Activated naive CD8-positive, alpha-beta T cell treated with anti-CD3 and anti-CD28 coated beads, Interleukin-2, amount 50 U/mL, for 24 hours (primary cell): ENCODE data around the gene LRP1.

ENCODE experiments used
- ATAC-seq: fragments of 150-1000 bp; cut with Tn5 transposase; one replicate; pipeline ENCODE4 v1.10.0; 2021
- DNase-seq: peaks from one replicate; pipeline ENCODE4 v3.0.0; 2021
- H3K27ac Mint-ChIP-seq: one replicate; pipeline ENCODE4 v1.8.0; 2021; ENCODE audit warnings: mild to moderate bottlenecking, mixed read lengths
- H3K27me3 Mint-ChIP-seq: one replicate; pipeline ENCODE4 v1.8.0; 2021; ENCODE audit warnings: mixed read lengths
- H3K36me3 Mint-ChIP-seq: one replicate; pipeline ENCODE4 v1.8.0; 2021; ENCODE audit warnings: low read depth, mixed read lengths
- H3K4me1 Mint-ChIP-seq: one replicate; pipeline ENCODE4 v1.8.0; 2021; ENCODE audit warnings: mixed read lengths
- H3K4me3 Mint-ChIP-seq: one replicate; pipeline ENCODE4 v1.8.0; 2021; ENCODE audit warnings: mild to moderate bottlenecking, moderate library complexity, mixed read lengths
- H3K9me3 Mint-ChIP-seq: one replicate; pipeline ENCODE4 v1.8.0; 2021; ENCODE audit warnings: mixed read lengths

Gene LRP1

DNA sequence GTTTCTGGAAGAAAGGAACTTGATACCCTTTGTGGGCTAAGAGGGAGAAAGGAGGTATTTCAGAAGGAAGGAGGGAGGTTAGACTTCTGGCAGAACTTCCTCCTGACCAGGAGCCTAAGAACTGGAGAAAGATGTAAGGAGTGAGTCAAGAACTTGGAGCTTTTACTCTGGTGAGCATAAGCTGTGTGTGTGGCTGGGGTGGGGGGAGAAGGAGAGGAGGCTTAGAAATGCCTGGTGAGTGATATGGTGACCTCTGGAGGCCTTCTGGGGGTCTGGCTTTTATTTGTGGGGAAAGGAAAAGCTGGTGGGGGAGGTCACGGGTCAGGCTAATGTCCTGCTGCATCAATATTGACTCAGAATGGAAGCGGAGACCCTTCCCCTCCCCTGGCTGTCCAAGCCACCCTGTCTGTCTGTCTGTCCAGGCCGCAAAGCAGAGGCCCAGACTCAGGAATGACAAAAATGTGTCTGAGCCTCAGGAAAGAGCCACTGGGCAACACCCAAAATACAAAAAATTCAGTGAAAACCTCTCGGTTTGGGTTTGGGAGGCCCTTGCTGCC, 4.8 kb downstream of the LRP1 start:
- no peak overlapping the region for H3K27ac Mint-ChIP-seq
- no peak for ATAC-seq
- H3K9me3 Mint-ChIP-seq: no peaks in the 10 kb centered on the region
- no peak overlapping the region for H3K4me3 Mint-ChIP-seq
- no peaks in the 10 kb centered on the region for H3K36me3 Mint-ChIP-seq
- DNase-seq: no peak
- H3K27me3 Mint-ChIP-seq: peaks cover 6% of the 10 kb centered on the region
- peaks cover 7% of the 10 kb centered on the region for H3K4me1 Mint-ChIP-seq

DNA sequence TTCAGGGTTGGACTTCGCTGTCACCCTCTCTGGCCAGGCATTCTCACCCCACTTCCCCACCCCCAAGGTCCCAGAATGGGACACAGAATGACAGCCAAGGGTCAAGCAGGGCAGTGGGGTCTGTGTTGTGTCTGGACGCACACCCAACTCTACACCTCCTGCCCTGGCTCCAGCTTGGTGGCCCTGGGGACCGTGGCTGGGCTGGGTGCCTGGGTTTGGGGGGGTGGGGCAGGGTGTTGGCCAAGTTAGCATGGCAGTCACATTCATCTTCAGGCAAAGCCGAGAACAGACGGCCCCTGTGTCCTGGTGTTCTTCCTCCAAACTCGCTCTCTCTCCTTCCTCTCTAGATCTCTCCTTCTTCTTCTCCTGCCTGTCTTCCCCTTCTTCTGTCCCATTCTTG, 5.6 kb downstream of the LRP1 start:
- DNase-seq: no peak
- no peak for ATAC-seq
- Mint-ChIP-seq H3K27ac (no peak overlapping the region), H3K9me3 (no peaks in the 10 kb centered on the region), H3K27me3 (peaks cover 8% of the 10 kb centered on the region), H3K4me1 (peaks cover 7% of the 10 kb centered on the region), H3K36me3 (no peaks in the 10 kb centered on the region), H3K4me3 (no peak overlapping the region)

DNA sequence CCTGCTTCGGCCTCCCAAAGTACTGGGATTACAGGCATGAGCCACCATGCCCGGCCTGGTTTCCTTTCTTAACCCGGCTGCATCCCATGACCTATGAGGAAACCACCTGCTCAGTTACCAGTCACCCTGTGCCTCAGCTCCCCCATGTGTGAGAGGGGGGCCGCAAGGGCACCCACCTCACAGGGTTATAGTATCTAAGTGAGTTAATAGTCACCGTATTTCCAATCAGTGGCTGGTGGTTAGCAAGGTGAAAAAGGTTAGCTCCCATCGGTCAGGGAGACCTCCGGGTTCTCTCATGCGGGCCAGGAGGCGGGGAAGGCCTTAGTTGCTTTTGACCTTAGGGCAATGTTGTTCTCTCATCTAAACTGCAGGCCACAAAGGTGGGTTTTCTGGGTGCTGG, 6.7 kb downstream of the LRP1 start:
- DNase-seq (no peak), ATAC-seq (no peak)
- peaks cover 3% of the 10 kb centered on the region for H3K4me1 Mint-ChIP-seq
- no peak overlapping the region for H3K27ac Mint-ChIP-seq
- H3K9me3 Mint-ChIP-seq: no peaks in the 10 kb centered on the region
- H3K4me3 Mint-ChIP-seq: no peak overlapping the region
- H3K36me3 Mint-ChIP-seq: no peaks in the 10 kb centered on the region
- H3K27me3 Mint-ChIP-seq: peaks cover 3% of the 10 kb centered on the region

GRCh38 chr12:57135527-57136326, 7.4 kb downstream of the LRP1 start:
- H3K27me3 Mint-ChIP-seq: peaks cover 2% of the 10 kb centered on the region
- ATAC-seq: no peak
- H3K4me1 Mint-ChIP-seq: no peaks in the 10 kb centered on the region
- no peak overlapping the region for H3K4me3 Mint-ChIP-seq
- no peaks in the 10 kb centered on the region for H3K36me3 Mint-ChIP-seq
- H3K9me3 Mint-ChIP-seq: no peaks in the 10 kb centered on the region
- no peak overlapping the region for H3K27ac Mint-ChIP-seq
- no peak for DNase-seq

DNA sequence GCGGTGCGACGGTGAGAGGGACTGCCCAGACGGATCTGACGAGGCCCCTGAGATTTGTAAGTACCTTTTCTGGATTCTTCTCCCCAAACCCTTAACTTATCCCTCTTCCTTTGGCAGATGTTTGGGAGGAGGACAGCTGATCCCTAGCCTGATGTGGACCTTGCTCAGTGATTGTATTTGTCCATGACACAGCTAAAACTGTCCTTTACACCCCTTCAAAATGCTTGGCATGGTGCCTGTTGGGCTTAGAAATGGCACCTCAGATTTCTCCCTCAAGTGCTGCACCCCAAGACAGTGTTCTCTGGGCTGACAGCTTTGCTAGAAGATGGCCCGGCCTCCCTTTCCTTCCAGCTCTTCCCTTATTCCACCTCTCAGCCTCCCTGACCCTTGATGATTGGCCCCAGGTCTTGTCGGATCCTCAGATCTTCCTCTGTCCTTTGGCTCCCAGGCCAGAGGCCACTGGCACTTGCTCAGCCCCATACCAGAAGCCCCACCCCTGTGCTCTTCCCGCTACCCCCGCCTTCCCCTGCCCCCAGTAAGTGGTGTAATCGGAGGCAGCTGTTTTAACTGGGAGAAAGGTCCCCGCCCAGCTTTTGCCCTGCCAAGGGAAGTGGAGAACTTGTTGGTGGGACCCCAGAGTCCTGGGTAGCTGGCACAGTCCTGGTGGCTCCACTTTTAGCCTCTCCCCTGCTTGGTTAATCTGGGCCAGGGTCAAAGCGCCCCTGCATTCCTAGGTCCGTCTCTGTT, 10.4 kb downstream of the LRP1 start:
- ATAC-seq: no peak
- no peak for DNase-seq
- H3K27me3 Mint-ChIP-seq: peaks cover 2% of the 10 kb centered on the region
- H3K4me3 Mint-ChIP-seq: no peak overlapping the region
- H3K9me3 Mint-ChIP-seq: no peaks in the 10 kb centered on the region
- H3K27ac Mint-ChIP-seq: no peak overlapping the region
- no peaks in the 10 kb centered on the region for H3K36me3 Mint-ChIP-seq
- peaks cover 6% of the 10 kb centered on the region for H3K4me1 Mint-ChIP-seq

DNA sequence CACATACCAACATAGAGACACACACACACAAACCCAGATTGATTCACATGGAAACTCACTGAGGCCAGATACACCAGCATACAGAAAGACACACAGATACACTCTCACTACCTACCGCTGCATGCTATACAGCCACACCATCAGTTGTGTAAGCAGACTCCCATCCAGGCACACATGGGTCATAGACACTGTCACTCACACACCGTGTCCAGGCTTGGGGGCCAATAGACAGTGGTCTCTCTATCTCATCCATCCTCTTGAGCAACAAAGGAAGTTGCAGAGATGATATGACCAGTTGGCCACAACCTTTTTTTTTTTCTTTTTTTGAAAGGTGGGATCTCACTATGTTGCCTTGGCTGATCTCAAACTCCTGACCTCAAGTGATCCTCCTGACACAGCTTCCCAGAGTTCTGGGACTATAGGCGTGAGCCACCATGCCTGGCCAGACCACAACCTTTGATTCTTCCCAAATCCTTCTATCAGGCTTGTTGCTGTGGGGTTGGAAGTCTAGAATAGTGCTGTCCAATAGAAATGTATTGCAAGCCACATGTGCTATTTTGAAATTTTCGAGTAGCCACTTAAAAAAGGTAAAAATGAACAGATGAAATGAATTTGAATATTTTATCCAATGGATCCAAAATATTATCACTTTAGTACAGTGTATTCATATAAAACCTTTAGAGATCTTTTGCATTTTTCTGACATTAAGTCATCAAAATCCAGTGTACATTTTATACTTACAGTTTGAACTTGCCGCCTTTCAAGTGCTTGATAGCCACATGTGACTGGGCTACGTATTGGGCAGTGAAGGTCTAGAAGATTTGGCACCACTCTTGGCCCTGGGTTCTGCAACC, 11.7 kb downstream of the LRP1 start:
- Mint-ChIP-seq H3K27me3 (peaks cover 2% of the 10 kb centered on the region), H3K9me3 (no peaks in the 10 kb centered on the region), H3K36me3 (no peaks in the 10 kb centered on the region), H3K4me3 (no peak overlapping the region), H3K27ac (no peak overlapping the region), H3K4me1 (peaks cover 6% of the 10 kb centered on the region)
- no peak for ATAC-seq
- no peak for DNase-seq

DNA sequence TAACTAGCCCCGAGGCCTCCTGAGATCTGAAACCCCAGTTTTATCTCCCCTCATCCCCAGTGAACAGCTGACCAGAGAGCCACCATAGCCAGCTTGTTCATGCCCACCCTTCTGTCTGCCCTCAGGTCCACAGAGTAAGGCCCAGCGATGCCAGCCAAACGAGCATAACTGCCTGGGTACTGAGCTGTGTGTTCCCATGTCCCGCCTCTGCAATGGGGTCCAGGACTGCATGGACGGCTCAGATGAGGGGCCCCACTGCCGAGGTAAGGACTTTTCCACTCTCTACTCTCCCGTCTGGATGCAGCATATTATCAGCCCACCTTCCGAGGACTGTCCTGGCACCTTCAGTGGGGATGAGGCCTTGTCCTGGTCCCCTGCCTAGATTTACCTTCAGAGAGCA, 13.0 kb downstream of the LRP1 start:
- Mint-ChIP-seq H3K4me3 (no peak overlapping the region), H3K36me3 (no peaks in the 10 kb centered on the region), H3K27me3 (peaks cover 2% of the 10 kb centered on the region), H3K9me3 (no peaks in the 10 kb centered on the region), H3K4me1 (peaks cover 6% of the 10 kb centered on the region), H3K27ac (no peak overlapping the region)
- DNase-seq (no peak), ATAC-seq (no peak)

DNA sequence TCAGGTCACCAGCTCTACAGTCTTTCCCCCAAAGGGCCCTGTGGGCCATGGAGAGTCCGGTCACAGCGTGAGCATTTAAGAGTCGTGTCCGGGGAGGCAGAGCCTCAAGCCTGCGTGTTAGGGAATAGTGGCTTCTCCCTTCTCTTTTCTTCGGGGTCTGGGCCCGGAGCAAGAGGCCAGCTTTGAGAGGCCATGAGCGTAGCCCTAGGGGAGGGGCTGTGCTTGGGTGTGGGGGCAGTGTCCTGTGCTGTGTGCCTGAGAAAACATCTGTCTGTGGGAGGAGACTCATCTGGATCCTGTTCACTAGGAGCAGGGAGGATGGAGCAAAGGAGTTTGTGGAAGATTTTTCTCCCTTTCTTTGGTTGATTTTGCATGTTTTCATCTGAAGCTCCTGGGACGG, 13.8 kb downstream of the LRP1 start:
- H3K36me3 Mint-ChIP-seq: no peaks in the 10 kb centered on the region
- peaks cover 2% of the 10 kb centered on the region for H3K27me3 Mint-ChIP-seq
- H3K4me1 Mint-ChIP-seq: peaks cover 6% of the 10 kb centered on the region
- DNase-seq (no peak), ATAC-seq (no peak)
- H3K9me3 Mint-ChIP-seq: no peaks in the 10 kb centered on the region
- no peak overlapping the region for H3K4me3 Mint-ChIP-seq
- H3K27ac Mint-ChIP-seq: no peak overlapping the region

DNA sequence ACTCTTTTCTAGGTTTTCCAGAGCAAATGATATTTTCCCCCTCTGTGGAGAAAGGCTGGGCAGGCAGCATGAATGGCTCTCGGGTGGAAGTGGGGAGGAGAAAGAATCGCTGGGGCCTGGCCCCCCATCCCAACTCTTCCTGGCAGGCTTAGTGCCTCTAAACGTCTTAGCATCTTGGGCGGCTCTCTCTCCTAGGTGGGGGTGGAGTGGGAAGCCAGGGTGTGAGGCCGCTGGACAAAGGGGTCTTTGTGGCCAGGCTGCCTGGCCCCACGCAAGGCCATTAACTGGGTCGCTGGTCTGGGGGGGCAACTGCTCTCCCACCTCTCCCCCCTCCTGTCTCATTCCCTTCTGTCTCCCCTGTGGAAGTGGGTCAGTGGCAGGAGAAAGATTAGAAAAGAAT, 14.4 kb downstream of the LRP1 start:
- DNase-seq (no peak), ATAC-seq (no peak)
- Mint-ChIP-seq H3K4me1 (peaks cover 6% of the 10 kb centered on the region), H3K4me3 (no peak overlapping the region), H3K27me3 (peaks cover 2% of the 10 kb centered on the region), H3K36me3 (no peaks in the 10 kb centered on the region), H3K9me3 (no peaks in the 10 kb centered on the region), H3K27ac (no peak overlapping the region)

GRCh38 chr12:57143454-57143853, 15.2 kb downstream of the LRP1 start:
- peaks cover 2% of the 10 kb centered on the region for H3K27me3 Mint-ChIP-seq
- peaks cover 6% of the 10 kb centered on the region for H3K4me1 Mint-ChIP-seq
- no peaks in the 10 kb centered on the region for H3K36me3 Mint-ChIP-seq
- H3K9me3 Mint-ChIP-seq: no peaks in the 10 kb centered on the region
- no peak overlapping the region for H3K27ac Mint-ChIP-seq
- no peak overlapping the region for H3K4me3 Mint-ChIP-seq
- ATAC-seq (peak; percentile 50), DNase-seq (no peak)

DNA sequence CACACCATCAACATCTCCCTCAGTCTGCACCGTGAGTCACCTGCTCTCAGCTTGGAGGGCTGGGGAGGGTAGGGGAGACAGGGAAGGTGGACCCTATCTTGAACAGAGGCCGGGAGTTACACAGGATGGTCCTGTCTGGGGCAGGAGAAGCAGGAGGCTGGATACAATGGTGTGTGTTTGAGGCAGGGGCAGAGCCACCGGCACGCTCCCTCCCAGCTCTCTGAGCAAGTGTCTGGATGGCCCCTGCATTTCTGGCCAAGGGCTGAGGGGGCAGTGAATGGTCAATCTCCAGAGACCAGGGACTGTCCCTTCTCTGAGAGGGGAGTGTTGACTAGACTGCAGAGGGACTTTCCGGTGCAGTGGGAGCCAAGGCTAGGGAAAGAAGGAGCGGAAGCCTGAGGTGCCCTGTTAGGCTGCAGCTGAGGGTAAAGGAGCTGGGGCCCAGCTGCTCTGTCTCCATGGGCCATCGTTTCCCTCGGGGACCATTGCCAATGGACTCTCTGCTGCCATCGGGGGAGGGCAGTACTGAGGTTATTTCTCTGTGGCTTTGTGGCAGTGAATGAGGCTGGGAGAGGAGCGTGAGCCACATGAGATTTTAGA, 17.3 kb downstream of the LRP1 start:
- ATAC-seq (no peak), DNase-seq (no peak)
- Mint-ChIP-seq H3K27ac (no peak overlapping the region), H3K27me3 (no peaks in the 10 kb centered on the region), H3K9me3 (no peaks in the 10 kb centered on the region), H3K4me3 (no peak overlapping the region), H3K4me1 (peaks cover 6% of the 10 kb centered on the region), H3K36me3 (no peaks in the 10 kb centered on the region)

GRCh38 chr12:57146092-57146491, 17.8 kb downstream of the LRP1 start:
- Mint-ChIP-seq H3K36me3 (no peaks in the 10 kb centered on the region), H3K27me3 (no peaks in the 10 kb centered on the region), H3K4me1 (peaks cover 6% of the 10 kb centered on the region), H3K27ac (no peak overlapping the region), H3K4me3 (no peak overlapping the region), H3K9me3 (no peaks in the 10 kb centered on the region)
- DNase-seq (no peak), ATAC-seq (no peak)

GRCh38 chr12:57146961-57147944, 19.0 kb downstream of the LRP1 start, which contains the start of gene LRP1-AS:
Gene LRP1-AS, minus strand, starts transcription at chr12:57147619.
- Mint-ChIP-seq H3K4me1 (peaks cover 6% of the 10 kb centered on the region), H3K27me3 (no peaks in the 10 kb centered on the region), H3K36me3 (no peaks in the 10 kb centered on the region), H3K4me3 (no peak within 1 kb of the TSS), H3K27ac (no peak within 1 kb of the TSS), H3K9me3 (no peaks in the 10 kb centered on the region)
- no peak for DNase-seq
- no peak for ATAC-seq
